Small intestine (tissue), 7 donors: Measurements from ENCODE around the gene PTX3. TPM values are rescaled to one million over a fixed set of nuclear protein-coding genes. Genes with fewer than 3 reads are reported as not detected.
A peak's percentile ranks its signal among the peaks of the same experiment; 100 is the strongest.

ENCODE experiments used
- DNase-seq, 2 donors: peaks; one replicate each; pipeline versions ENCODE4 v3.0.0 to v3.0.0-alpha.2; 2013
- FAIRE-seq: peaks from 2 replicates; lab custom pipeline; 2012; peaks lifted over from hg19 to GRCh38; lab: Jason Lieb, UNC
- H3K27ac ChIP-seq, 3 donors: one replicate each; pipeline ENCODE4 v1.5.1; 2013; ENCODE audit warnings: low read length in 2 of 3, mild to moderate bottlenecking in 2 of 3, control low read depth in 1 of 3, inconsistent platforms in 1 of 3, low read depth in 1 of 3, moderate library complexity in 1 of 3
- H3K27me3 ChIP-seq, 3 donors: one replicate each; pipeline ENCODE4 v1.6.1; 2013; ENCODE audit warnings: low read length in 3 of 3, inconsistent platforms in 1 of 3; ENCODE audit not compliant: control insufficient read depth in 3 of 3, insufficient read depth in 3 of 3
- H3K36me3 ChIP-seq, 3 donors: one replicate each; pipeline ENCODE4 v1.6.1; 2013; ENCODE audit warnings: low read length in 3 of 3, inconsistent platforms in 1 of 3, low read depth in 1 of 3, mild to moderate bottlenecking in 1 of 3, moderate library complexity in 1 of 3; ENCODE audit not compliant: control insufficient read depth in 3 of 3, insufficient read depth in 2 of 3
- H3K4me1 ChIP-seq, 3 donors: one replicate each; pipeline ENCODE4 v1.6.1; 2013; ENCODE audit warnings: low read length in 2 of 3, inconsistent platforms in 1 of 3, low read depth in 1 of 3, mild to moderate bottlenecking in 1 of 3, moderate library complexity in 1 of 3; ENCODE audit not compliant: control insufficient read depth in 3 of 3, insufficient read depth in 2 of 3
- H3K4me3 ChIP-seq, 3 donors: one replicate each; pipeline ENCODE4 v1.5.1; 2013; ENCODE audit warnings: low read length in 3 of 3, control low read depth in 1 of 3, inconsistent platforms in 1 of 3, low read depth in 1 of 3, mild to moderate bottlenecking in 1 of 3, moderate library complexity in 1 of 3
- H3K9me3 ChIP-seq, 2 donors: one replicate each; pipeline ENCODE4 v1.6.1; 2013; ENCODE audit warnings: low read depth in 1 of 2, low read length in 1 of 2; ENCODE audit not compliant: control insufficient read depth in 2 of 2, insufficient read depth in 1 of 2
- WGBS, 3 donors: extraction: QIAGEN DNeasy Blood & Tissue Kit; methylation state at CpG; one replicate each; pipeline ENCODE4 v1.1.7; 2013; 5-methylcytosine and 5-hydroxymethylcytosine counted together
- polyA plus RNA-seq, 4 donors: library from polyadenylated mRNA; stranded (reverse) in 3 of 4; unstranded in 1 of 4; fragments of 200-250 nt in 3 of 4; fragments of 120-200 nt in 1 of 4; gene quantifications; one replicate each; pipeline versions ENCODE4 v1.2.1 to v1.2.3, GENCODE V29; 2013
- donor health status: healthy with polysubstance abuse.
- donor health status: control.
- donor health status: control.
- donor health status: Bipolar disorder and iron deficiency.
- donor health status: healthy.

PTX3 gene
- polyA plus RNA-seq, 4 donors, result 1.1 to 11.8 (median 2.7) TPM

DNA sequence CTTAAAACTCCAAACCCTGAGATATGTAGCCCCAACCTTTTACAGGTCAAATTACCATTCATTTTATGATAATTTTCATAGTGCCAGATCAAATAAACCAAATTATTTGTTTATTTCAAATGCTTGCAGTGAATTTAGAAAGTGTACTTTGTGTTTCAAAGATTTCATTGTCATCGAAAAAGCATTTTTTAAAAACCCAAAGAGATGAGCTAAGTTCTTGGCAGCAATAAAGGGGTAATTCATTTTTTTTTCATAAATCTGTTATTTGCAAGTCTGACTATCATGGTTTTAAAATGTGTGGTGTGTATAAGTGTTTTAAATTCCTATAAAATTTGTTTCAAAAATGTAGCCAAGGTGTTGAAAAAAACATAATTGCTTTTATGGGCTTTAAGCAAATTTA lies 17.2 kb downstream of the PTX3 start:
- H3K36me3 ChIP-seq, result no peaks in the 10 kb centered on the region
- H3K4me3 ChIP-seq, result no peak overlapping the region
- no peaks in the 10 kb centered on the region for H3K4me1 ChIP-seq
- H3K9me3 ChIP-seq, result no peaks in the 10 kb centered on the region
- H3K27ac ChIP-seq, result no peak overlapping the region
- DNase-seq (no peak), FAIRE-seq (peak; percentile 5)
- 68 to 88% (median 78%) methylated on average over 1 of the region's 1 CpG for WGBS, 3 donors
- no peaks in the 10 kb centered on the region for H3K27me3 ChIP-seq

- Histone ChIP-seq H3K36me3 (no peaks in the 10 kb centered on the region), H3K4me1 (no peaks in the 10 kb centered on the region), H3K4me3 (no peak overlapping the region), H3K27me3 (no peaks in the 10 kb centered on the region), H3K9me3 (no peaks in the 10 kb centered on the region), H3K27ac (no peak overlapping the region)
- FAIRE-seq (no peak), DNase-seq (no peak)
- WGBS, 3 donors, result 41 to 57% (median 49%) methylated on average over 2 of the region's 2 CpGs
These were observed 23.1 kb downstream of the PTX3 start for GRCh38 chr3:157459706-157460105.

GRCh38 chr3:157460253-157460652 lies 23.6 kb downstream of the PTX3 start:
- H3K9me3 ChIP-seq, result no peaks in the 10 kb centered on the region
- H3K36me3 ChIP-seq, result no peaks in the 10 kb centered on the region
- no peaks in the 10 kb centered on the region for H3K27me3 ChIP-seq
- FAIRE-seq (no peak), DNase-seq (no peak)
- no peak overlapping the region for H3K27ac ChIP-seq
- WGBS, 3 donors, result 46 to 60% (median 50%) methylated on average over 2 of the region's 2 CpGs
- no peaks in the 10 kb centered on the region for H3K4me1 ChIP-seq
- no peak overlapping the region for H3K4me3 ChIP-seq

DNA sequence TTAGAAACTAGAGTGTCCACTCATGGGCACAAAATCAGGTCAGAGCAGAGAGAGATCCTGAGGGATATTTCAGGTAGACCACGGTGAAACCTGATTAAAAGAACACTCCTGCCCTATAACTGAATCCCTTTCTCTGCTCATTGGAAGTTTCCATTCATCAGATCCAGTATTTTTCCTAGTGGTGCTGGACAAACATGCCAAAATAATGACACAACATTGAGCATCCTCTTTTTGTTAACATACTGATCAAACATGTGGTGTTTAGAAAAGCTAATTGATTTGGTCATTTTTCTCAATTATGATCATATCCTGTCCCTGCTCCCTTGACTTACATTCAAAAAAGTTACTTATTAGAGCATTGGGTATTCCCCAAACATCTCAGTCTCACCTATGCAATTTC lies 27.2 kb downstream of the PTX3 start:
- no peak overlapping the region for H3K27ac ChIP-seq
- no peak for FAIRE-seq

DNA sequence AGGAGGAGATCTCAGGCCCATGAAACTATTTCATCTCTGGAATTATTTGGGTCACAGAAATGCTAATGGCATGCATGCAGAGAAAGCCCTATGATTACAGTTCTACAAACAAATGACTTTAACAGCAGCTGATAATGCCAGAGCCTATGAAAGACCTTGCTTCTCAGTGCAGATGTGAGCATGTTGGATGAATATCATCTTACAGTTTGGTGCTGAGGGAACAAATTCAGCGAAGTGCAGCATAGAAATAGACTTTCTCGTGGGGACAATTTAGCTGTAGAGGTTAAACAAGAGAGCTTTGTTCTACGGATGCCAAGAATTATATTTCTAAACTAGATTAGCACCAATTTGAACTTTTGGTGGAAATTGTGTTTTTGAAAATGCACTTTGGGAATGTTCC lies 27.7 kb downstream of the PTX3 start:
- FAIRE-seq (no peak), DNase-seq (no peak)
- Histone ChIP-seq H3K4me1 (no peaks in the 10 kb centered on the region), H3K9me3 (no peaks in the 10 kb centered on the region), H3K27me3 (no peaks in the 10 kb centered on the region), H3K4me3 (no peak overlapping the region), H3K36me3 (no peaks in the 10 kb centered on the region), H3K27ac (no peak overlapping the region)
- 61 to 83% (median 75%) methylated on average over 3 of the region's 3 CpGs for WGBS, 3 donors

More for the DNA sequence above, 27.2 kb downstream of the PTX3 start:
- no peaks in the 10 kb centered on the region for H3K36me3 ChIP-seq
- 50 to 78% (median 52%) methylated on average over 1 of the region's 1 CpG for WGBS, 3 donors
- H3K4me1 ChIP-seq, result no peaks in the 10 kb centered on the region
- H3K27me3 ChIP-seq, result no peaks in the 10 kb centered on the region
- no peaks in the 10 kb centered on the region for H3K9me3 ChIP-seq
- DNase-seq, result no peak
- H3K4me3 ChIP-seq, result no peak overlapping the region

- no peaks in the 10 kb centered on the region for H3K4me1 ChIP-seq
- no peaks in the 10 kb centered on the region for H3K27me3 ChIP-seq
- no peak overlapping the region for H3K4me3 ChIP-seq
- no peak for FAIRE-seq
- H3K9me3 ChIP-seq, result no peaks in the 10 kb centered on the region
- H3K36me3 ChIP-seq, result no peaks in the 10 kb centered on the region
- DNase-seq, result no peak
- 47 to 86% (median 80%) methylated on average over 1 of the region's 1 CpG for WGBS, 3 donors
- H3K27ac ChIP-seq, result no peak overlapping the region
These were observed 29.1 kb downstream of the PTX3 start for GRCh38 chr3:157465741-157466140.

GRCh38 chr3:157467200-157467599 lies 30.6 kb downstream of the PTX3 start:
- Histone ChIP-seq H3K36me3 (no peaks in the 10 kb centered on the region), H3K27ac (no peak overlapping the region), H3K27me3 (no peaks in the 10 kb centered on the region), H3K9me3 (no peaks in the 10 kb centered on the region), H3K4me1 (no peaks in the 10 kb centered on the region), H3K4me3 (no peak overlapping the region)
- DNase-seq, result no peak
- WGBS, 3 donors, result 33 to 73% (median 72%) methylated on average over 1 of the region's 1 CpG
- no peak for FAIRE-seq

DNA sequence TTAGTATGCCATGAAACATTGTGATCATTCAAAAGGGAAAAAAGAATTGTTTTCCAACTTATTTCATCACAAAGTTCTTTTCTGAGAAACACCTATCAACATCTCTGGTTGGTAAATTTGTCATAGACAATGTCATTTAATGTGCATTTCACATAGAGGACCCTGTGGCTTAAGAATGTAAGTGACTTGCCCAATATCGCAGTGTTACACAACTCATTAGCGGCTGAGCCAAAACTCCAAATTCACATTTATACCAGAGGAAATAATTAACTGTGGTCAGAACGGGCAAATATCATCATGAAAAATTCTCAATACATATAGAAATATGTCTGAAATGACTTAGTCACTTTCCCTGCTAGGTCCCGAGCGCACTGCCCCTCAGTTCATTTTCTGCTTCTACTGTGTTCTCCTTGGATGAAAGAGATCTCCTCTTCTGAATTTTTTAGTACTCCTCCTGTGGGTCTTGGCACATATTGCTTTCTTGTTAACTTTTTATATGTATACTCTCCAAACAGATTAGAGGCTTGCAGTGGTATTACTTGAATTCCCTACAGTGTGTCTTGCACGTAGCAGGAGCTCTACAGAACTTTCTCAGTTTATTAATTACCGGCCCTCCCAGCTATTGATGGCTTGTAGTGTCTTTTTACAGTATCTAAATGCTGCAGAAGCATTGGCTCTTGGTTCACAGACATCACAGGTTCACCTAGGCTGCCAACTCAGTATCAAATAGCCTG lies 33.1 kb downstream of the PTX3 start:
- WGBS, 3 donors, result 80 to 84% (median 80%) methylated on average over 7 of the region's 7 CpGs
- H3K27ac ChIP-seq, result no peak overlapping the region
- no peak for FAIRE-seq

GRCh38 chr3:157471064-157471463 lies 34.4 kb downstream of the PTX3 start:
- 63 to 69% (median 68%) methylated on average over 1 of the region's 1 CpG for WGBS, 3 donors

More for the DNA sequence above, 33.1 kb downstream of the PTX3 start:
- H3K4me1 ChIP-seq, result no peaks in the 10 kb centered on the region
- no peak for DNase-seq
- H3K9me3 ChIP-seq, result no peaks in the 10 kb centered on the region
- no peaks in the 10 kb centered on the region for H3K27me3 ChIP-seq
- no peaks in the 10 kb centered on the region for H3K36me3 ChIP-seq
- H3K4me3 ChIP-seq, result no peak overlapping the region

More at GRCh38 chr3:157471064-157471463, 34.4 kb downstream of the PTX3 start:
- Histone ChIP-seq H3K4me1 (no peaks in the 10 kb centered on the region), H3K27me3 (no peaks in the 10 kb centered on the region), H3K4me3 (no peak overlapping the region), H3K27ac (no peak overlapping the region), H3K9me3 (no peaks in the 10 kb centered on the region), H3K36me3 (no peaks in the 10 kb centered on the region)
- DNase-seq (no peak), FAIRE-seq (no peak)
